ENCODE measurements around the gene FOXE1.

Gene FOXE1

DNA sequence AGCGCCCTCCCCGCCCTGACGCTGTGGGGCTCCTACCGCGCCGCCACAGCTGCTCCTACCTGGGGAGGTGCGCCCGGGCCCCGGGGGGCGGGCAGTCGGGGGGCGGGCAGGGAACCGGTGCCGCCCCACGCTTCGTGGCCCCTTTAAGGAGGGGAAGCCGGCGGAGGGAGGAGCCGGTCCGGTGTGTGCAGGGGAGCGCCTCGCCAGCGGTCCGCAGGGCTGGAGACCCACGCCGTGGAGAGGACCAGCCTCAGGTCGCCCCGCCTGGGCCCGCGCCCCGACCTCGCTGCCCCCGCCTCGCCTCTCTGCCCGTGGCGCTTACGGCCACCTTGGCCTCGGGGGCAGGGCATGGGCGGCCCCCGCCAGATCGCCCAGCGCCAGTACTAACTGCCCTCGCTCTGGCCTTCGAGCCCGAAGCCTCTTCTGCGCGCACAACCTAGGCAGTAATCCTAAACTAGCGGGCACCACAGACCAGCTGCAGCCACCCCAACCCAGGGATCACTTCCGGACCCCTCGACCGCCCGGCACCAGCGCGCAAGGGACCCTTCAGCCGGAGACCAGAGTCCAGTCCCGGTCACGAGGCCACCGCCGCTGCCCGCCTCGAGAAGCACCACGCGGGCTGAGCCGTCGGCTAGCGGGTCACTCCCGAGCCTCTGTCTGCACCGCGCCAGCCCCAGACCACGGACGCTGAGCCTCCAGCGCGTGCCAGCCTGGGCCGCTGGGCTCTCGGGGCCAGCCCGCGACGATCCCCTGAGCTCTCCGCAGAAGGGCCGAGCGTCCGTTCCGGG is at the start of gene FOXE1:
FOXE1 (plus strand) TSS at position 171 of the 788 bp plus-strand sequence. CDS start 689 bp downstream, outside the sequence.
- in situ Hi-C loops (cut with MboI; ENCODE audit: low sequenced_read_pairs), result no loop called here

DNA sequence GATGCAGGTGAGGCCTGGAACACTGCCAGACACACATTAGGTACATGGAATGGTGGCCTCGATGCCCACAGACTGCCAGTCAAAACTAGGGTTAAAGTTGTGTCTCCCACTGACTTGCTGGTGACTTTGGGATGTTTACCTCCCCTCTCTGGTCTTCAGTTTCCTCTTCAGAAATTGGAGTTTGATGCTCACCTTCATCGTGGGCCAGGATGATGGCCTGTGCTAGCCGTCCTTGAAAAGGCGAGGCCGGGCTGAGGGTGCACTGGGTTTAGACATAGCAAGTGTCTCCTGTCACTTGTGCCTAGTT is 49.0 kb upstream of the FOXE1 start:
- in situ Hi-C loops (cut with MboI; ENCODE audit: low sequenced_read_pairs), result no loop called here

DNA sequence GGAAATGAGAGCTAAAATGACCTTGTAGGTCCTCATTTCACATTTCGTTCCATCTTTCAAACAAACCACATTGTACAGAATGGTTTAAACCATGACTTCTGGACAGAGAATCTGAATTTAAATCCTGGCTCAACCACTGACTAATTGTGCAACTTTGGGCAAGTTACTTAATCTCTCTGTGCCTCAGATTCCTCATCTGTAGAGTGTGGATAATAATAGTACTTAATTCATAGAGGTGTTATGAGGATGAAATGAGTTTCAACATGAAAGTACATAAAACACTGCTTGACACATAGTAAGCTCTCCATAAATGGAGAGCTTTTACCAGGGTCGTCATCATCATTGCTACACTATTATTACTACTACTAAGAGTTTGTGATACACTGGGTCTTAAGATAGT is 46.3 kb upstream of the FOXE1 start:
- in situ Hi-C loops (cut with MboI; ENCODE audit: low sequenced_read_pairs), result no loop called here

DNA sequence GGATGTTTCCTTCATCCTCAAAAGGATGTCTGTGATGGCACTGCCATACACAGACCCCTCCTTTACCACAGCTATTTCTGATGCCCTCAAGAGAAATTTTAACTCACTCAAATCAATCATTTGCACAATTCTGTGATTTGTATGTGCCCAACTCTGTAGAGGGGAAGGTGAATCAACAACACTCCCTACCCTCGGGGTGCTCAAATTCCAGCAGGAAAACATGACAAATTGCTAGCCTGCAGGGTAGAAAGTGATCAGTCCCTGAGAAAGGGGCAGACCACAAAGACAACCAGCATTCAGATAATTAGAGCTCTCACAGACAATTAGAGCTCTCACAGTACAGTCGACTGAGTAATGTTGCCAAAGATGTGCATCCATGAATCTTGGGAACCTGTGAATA is 45.3 kb upstream of the FOXE1 start:
- in situ Hi-C loops (cut with MboI; ENCODE audit: low sequenced_read_pairs), result no loop called here

DNA sequence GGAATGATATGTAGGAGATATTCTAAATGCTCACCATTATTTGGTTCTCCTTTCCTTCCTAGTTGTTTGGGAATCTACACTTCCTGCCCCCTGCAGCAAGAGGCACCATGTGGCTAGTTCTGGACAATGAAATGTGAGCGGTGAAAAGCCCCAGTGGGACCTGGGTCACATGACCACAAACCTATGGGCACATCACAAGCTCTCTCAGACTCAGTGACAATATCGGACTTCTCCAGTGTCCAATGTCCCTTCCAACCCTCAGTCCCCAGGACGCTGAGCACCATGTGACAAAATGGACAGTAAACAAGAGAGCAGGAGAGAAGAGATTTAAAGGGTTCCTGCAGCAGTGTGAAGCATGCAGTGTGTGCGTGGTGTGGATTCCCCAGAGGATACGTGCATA is 44.6 kb upstream of the FOXE1 start:
- in situ Hi-C loops (cut with MboI; ENCODE audit: low sequenced_read_pairs), result no loop called here

DNA sequence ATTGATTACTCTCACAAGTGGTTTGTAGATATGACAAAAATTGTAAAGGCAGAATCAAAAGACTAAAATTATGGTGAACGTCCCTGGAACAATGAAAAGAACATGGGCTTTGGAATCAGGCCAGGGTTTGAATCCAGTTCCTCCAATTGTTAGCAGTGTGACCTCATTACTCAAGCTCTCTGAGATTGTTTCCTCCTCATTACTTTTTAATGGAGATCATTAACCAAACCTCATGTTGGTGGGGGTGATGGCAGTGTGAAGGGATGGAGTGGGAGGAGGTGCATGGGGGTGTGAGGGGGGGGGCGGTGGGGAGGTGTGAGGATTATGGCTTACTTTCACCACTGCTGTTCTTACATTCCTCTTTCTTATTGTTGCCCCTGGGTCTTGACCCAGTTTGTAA is 44.1 kb upstream of the FOXE1 start:
- in situ Hi-C loops (cut with MboI; ENCODE audit: low sequenced_read_pairs), result no loop called here

DNA sequence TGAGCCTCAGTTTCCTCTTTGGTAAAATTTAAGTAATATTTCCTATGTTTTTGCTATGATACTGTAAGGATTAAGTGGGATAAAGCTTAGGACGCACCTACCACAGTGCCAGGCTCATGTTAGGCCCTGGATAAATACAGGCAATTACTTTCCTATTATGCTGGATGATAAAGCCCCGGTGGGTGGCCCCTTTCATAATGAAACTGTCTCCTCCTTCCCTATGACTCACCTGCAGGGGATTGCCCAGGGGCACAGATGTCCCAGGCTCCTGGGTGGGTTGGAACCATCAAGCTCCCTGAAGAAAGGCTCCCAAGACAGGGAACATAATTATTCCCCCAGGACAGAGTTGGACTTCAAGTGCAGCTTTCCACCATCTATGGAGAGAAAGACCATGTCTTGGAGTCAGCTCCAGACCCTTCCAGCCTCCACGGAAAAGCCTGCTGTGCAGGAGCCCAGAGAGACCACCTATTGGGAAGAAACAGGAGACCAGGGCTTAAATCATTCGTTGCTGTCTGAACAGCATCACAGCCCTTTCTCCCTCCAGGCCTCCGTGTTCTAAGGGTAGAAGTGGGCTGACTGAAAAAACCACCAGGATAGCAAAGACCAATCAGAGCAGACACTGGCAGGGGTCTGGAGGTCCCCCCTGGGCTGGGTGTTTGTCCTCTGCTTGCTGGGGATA is 43.2 kb upstream of the FOXE1 start:
- in situ Hi-C loops (cut with MboI; ENCODE audit: low sequenced_read_pairs), result no loop called here

DNA sequence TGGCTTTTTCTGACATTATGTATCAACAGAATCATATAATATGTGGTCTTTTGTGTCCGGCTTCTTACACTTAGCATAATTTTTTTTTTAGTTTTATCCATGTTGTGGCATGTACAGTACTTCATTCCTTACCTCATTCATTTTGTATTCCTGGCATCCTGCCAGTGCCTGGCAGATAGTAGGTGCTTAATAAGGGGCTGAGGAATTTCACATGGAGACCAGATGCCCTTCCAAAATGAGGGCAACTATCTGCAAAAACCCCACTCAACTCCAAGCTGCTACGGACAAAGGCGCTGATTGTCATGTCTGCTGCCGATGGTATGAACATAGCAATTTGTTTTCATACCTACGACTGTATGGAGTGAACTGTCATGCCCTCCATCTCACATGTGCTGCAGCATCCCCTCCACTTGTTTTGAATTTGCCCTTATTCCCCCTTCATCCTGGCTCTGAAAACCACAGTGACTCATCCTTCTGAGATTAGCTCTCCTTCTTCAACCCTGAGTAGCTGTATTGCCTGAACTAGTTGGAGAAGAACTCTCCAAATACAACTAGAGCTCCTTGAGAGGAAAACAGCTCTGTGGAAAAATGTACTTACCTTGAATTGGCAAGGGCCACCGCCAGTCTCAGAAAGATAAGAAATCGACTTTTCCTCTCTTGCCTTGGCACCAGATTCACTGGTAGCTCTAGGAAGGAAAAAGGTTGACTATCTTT is 41.3 kb upstream of the FOXE1 start:
- in situ Hi-C loops (cut with MboI; ENCODE audit: low sequenced_read_pairs), result no loop called here

DNA sequence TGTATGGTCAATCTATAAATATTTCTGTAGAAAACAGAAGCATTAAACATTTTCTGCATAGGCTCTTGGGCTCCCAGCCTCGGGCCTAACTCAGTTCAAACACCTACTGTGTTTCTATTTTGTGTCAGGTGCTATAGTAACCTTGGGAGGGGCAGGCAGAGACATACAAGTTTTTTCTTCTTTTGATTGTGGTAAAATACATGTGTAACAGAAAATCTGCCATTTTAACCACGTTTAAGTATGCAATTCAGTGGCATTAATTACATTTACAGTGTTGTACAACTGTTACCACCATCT is 40.8 kb upstream of the FOXE1 start:
- in situ Hi-C loops (cut with MboI; ENCODE audit: low sequenced_read_pairs), result no loop called here

DNA sequence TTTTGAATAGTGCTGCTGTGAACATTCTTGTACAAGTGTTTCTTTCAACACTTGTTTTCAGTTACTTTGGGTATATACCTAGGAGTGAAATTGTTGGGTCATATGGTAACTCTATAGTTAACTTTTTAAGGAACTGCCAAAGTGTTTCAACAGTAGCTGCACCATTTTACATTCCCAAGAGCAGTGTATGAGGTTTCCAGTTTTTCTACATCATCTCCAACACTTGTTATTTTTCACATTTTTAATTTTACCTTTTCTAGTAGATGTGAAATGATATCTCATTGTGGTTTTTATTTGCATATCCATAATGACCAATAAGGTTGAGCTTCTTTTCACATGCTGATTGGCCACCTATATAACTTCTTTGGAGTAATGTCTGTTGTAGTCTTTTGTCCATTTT is 40.0 kb upstream of the FOXE1 start:
- in situ Hi-C loops (cut with MboI; ENCODE audit: low sequenced_read_pairs), result no loop called here

DNA sequence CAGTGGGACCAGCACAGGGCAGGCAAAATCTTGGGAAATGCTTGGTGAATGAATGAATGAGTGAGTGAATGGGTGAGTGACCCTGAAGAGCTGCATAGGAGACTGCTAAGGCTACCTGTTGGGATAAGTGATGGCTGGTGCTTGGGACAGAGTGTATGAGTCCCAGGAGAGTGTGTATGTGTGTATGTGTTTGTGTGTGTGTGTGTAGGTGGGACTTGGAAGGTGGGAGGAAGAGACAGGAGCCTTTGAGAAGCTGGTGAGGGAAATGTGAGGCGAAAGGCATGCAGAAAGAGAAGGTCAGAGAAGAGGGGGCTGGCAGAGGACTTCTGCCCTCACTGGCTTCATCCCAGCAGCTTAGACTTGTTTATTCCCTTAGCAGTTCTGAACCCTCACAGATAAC is 33.3 kb upstream of the FOXE1 start:
- in situ Hi-C loops (cut with MboI; ENCODE audit: low sequenced_read_pairs), result no loop called here

DNA sequence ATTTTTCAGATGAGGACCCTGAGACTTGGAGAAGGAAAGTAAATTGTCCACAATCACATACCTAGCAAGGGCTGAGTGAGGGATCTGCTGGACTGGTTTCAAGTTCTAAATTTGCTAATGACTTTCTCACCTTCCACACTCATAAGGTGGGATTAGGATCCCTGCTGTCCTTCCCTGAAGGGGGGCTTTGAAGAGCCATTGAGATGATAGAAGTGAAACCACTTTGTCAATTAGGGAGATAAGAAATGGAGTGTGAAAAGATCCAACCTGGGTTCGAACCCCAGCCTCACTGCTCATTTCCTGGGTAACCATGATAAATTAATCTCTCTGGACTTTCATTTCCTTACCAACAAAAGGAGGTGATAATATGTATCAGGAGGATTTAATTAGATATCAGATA is 32.7 kb upstream of the FOXE1 start:
- in situ Hi-C loops (cut with MboI; ENCODE audit: low sequenced_read_pairs), result no loop called here

DNA sequence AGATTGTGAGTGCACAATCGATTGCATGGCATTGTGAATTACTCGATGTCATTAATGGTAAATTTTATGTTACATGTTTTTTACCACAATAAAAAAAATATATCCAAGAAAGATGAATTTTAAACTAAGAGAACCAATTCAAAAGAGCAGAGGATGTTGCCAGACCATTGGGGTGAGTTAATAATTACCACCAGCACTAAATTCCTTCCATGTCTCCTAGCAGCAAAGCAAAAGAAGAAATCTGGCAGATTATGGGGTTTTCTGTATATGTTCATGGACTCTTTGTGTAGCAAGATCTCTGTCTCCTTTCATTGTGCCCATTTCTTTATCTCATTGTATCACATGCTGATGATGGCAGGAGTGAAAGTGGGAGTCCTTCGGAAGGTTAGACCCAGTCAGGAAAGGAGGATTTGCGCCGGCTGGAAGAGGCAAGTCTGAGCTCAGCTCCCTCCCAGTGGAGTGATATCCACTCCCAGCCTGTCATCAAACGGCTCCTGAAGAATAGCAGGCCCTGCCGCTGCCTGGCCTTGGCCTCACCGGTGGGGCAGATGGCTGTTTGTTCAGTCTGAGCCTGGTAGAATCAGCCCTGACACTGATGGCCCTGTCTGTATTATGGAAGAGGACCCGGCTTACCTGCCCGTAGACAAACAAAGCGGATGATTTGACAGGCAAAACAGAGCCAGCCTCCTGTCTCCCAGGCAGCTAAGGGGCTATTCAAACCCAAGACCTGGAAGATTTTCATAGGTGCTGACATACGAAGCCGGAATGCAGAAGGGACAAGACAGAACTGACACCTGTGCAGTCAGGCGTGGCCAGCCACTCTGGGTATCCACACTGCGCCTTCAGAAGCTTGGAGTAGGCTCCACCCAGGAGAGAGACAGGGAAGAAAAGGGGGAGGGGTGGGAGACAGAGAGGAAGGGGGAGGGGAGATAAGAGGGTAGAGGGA is 21.9 kb upstream of the FOXE1 start:
- in situ Hi-C loops (cut with MboI; ENCODE audit: low sequenced_read_pairs), result no loop called here

DNA sequence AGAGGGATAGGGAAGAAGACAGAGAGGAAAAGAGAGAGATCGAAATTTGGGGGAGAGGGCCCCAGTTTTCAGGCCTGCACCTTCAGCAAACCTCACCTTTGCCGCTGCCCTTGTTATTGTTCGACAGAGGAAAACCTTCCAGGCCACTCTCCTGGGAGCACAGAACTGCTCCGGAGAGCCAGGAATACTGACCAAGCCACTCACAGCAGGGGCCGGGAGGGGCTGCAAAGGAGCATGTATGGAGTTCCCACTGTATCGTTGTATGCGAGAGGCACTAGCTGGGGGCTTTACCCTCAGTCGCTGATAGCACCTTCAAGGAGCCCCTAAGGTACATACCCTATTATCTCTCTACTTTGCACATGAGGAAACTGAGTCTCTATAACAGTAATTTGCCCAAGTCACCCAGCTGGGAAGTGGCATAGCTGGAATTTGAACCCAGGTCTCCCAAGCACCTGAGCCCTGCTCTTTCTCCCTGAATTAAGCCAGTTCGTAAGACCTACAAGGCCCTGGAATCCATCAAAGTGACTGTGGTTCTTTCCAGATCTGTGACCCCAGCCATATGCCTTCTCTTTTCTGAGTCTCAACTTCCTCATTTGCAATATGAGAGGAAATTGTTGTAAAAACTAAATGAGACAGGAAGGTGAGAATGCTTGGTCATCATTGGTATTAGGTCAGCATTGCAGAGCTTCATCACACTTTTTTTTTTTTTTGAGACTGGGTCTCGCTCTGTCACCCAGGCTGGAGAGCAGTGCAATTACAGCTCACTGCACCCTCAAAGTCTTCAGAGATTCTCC is 21.0 kb upstream of the FOXE1 start:
- in situ Hi-C loops (cut with MboI; ENCODE audit: low sequenced_read_pairs), result no loop called here

DNA sequence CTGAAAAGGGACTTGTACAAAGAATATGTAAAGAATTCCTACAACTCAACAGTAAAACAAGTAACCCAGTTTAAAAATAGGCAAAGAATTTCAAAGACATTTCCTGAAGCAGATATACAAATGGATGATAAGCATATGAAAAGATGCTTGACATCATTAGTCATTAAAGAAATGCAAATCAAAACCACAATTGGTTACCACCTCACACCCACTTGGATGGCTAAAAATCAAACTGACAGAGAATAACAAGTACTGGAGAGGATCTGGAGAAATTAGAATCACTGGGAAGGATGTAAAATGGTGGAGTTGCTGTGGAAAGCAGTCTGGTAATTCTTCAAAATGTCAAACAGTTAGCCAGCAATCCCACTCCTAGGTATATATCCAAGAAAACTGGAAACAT is 12.5 kb upstream of the FOXE1 start:
- in situ Hi-C loops (cut with MboI; ENCODE audit: low sequenced_read_pairs), result no loop called here

DNA sequence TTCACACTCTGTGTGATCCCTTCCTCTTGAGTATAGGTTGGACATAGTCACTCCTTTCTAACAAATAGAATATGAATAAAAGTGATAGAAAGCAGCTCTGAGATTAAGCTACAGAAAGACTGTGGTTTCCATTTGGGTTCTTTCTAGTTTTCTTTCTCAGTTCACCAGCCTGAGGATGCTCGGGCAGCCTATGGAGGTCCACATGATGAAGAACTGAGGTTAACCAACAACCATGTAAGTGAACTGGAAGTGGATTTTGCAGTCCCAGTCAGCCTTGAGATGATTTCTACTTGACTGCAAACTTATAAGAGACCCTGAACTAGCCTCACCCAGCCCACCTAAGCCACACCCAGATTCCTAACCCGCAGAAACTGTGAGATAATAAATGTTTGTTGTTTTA is 10.1 kb upstream of the FOXE1 start:
- in situ Hi-C loops (cut with MboI; ENCODE audit: low sequenced_read_pairs), result no loop called here

DNA sequence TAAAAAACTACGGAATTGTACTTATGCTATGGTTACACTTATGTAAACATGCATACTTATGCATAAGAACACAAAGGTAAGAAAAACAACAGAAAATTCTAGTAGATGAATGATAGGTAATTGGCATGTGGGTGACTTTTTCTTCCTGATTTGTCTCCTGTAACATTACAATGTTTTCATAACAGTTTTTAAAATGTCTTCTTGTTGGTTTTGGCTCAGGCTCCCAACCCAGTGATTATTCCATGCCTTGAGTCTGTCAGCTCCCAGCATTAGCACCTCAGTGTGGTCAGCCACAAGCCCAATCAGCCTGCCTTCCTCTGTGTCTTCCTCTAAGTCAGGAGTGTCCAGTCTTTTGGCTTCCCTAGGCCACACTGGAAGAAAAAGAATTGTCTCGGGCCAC is 7.9 kb upstream of the FOXE1 start:
- in situ Hi-C loops (cut with MboI; ENCODE audit: low sequenced_read_pairs), result no loop called here

DNA sequence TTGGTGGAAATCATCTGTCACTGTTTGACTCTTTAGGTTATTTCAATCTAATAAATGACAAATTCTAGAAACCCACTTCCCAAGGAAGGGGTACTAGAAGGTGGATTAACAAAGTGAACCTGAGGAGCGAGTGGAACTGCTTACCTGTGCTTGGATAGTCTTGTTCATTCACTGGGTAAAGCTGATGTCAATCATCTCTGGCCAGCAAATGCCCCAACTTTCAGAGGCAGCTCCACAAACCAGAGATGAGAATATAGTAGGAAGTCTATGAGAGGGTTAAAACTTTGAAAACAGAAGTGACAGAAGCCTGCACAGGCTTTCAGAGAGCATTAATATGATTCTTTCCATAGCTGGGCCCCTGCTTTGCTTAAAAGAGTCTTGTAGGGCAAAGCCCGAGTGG is 7.3 kb upstream of the FOXE1 start:
- in situ Hi-C loops (cut with MboI; ENCODE audit: low sequenced_read_pairs), result no loop called here

DNA sequence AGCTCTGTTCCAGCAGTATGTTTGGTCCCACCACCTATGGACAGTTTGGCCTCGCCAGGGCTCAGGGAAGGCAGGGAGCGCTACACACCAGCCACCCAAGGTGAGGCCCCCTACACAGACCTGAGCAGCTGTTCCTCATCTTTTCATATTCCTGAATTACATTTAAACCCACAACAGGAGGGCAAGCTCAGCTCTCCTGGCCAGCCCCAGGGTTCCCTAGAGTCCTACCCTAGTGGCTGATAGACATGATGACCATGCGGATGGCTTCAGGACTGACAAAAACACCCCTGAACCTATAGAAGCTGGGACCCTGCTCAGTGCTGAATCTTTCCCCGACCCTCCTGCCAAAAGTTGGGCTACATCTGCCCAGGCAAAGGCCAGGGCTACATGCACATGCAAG is 6.7 kb upstream of the FOXE1 start:
- in situ Hi-C loops (cut with MboI; ENCODE audit: low sequenced_read_pairs), result no loop called here

DNA sequence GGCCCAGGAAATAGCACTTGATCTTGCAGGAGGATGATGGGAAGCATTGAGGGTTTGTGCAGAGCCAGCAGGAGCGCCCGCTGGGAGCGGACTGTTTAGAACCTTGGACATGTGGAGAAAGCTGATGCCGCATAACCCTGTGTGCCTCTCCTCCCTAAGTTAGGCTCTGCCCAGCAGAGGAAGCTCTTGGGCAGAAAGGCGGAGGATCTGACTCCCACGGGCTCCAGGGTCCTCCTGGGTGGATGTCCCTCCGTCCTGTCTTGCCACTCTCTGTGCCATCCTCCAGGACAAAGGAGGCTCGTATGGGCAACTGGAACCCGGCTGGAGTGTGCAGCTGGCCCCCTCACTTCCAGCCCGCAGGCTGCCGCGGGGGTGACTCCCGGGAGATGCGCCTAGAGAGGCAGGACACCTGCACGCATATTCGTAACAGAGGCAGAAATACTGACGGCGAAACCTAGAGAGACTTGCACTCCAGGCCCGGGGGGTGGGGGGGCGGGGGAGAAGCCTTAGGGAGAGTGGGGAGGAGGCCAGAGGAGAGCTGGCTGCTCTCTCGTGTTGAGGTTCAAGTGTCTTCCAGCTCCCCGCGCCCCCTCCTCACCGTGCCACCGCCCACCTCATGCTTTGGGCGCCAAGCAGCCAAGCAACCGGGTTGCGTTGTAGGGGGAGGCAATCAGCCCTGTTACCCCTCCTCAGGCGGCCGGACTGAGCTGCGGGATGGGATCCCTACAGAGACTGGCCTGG is 5.4 kb upstream of the FOXE1 start:
- in situ Hi-C loops (cut with MboI; ENCODE audit: low sequenced_read_pairs), result no loop called here

Data from HL-60/S4 treated with phorbol 12-myristate 13-acetate at 8.2 ng/mL for 4 days and 3 days (cell line).